PFSK-1 (cell line): ENCODE data around the gene TEX22.

Experiments
- FOXP2 ChIP-seq: optimal IDR thresholded peaks from 2 replicates; pipeline ENCODE3; 2011; ENCODE audit warnings: borderline replicate concordance, control low read depth, inconsistent platforms; ENCODE audit not compliant: insufficient read depth; ENCODE audit errors: extremely low read length, extremely low read depth
- POLR2AphosphoS5 ChIP-seq: IDR thresholded peaks from 2 replicates; pipeline ENCODE4 v1.6.1; 2012; ENCODE audit warnings: low read depth, mild to moderate bottlenecking, control low read depth, low read length, moderate library complexity
- SIN3A ChIP-seq: IDR thresholded peaks from 2 replicates; pipeline ENCODE4 v1.6.1; 2012; ENCODE audit warnings: mild to moderate bottlenecking, low read length, moderate library complexity, borderline replicate concordance; ENCODE audit not compliant: insufficient read depth
- TAF1 ChIP-seq: IDR thresholded peaks from 2 replicates; pipeline ENCODE4 v1.6.1; 2012; ENCODE audit warnings: low read length, control low read depth, borderline replicate concordance; ENCODE audit not compliant: insufficient read depth
- TF ChIP-seq, protein P1 (sequence below), 2 experiments: IDR thresholded peaks; 2 replicates each; pipeline versions ENCODE4 v1.6.1 to v1.8.0; 2011 to 2012; ENCODE audit warnings: low read depth in 2 of 2, low read length in 2 of 2, control low read depth in 1 of 2, inconsistent platforms in 1 of 2, mild to moderate bottlenecking in 1 of 2, moderate library complexity in 1 of 2; ENCODE audit not compliant: insufficient read depth in 1 of 2

TEX22 gene

DNA sequence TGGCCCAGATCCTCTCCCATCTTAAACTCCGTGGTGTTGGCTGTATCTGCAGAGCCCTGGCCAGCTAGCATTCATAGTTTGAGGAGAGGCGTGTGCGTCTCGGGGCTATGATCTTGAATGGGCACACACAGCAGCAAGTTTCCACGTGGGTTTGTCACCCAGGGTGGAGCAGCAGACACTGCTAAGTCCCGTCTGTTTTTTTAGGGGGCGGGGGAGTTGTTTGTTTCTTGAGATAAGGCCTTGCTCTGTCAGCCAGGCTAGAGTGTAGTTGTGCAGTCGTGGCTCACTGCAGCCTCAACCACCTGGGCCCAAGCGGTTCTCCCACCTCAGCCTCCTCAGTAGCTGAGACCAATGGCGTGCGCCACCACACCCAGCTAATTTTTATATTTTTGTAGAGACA is 20.1 kb upstream of the TEX22 start:
- TF ChIP-seq FOXP2, result no peak
- no peak for TF ChIP-seq POLR2AphosphoS5
- TF ChIP-seq TAF1, result no peak
- no peak for TF ChIP-seq SIN3A
- TF ChIP-seq, protein P1, sequence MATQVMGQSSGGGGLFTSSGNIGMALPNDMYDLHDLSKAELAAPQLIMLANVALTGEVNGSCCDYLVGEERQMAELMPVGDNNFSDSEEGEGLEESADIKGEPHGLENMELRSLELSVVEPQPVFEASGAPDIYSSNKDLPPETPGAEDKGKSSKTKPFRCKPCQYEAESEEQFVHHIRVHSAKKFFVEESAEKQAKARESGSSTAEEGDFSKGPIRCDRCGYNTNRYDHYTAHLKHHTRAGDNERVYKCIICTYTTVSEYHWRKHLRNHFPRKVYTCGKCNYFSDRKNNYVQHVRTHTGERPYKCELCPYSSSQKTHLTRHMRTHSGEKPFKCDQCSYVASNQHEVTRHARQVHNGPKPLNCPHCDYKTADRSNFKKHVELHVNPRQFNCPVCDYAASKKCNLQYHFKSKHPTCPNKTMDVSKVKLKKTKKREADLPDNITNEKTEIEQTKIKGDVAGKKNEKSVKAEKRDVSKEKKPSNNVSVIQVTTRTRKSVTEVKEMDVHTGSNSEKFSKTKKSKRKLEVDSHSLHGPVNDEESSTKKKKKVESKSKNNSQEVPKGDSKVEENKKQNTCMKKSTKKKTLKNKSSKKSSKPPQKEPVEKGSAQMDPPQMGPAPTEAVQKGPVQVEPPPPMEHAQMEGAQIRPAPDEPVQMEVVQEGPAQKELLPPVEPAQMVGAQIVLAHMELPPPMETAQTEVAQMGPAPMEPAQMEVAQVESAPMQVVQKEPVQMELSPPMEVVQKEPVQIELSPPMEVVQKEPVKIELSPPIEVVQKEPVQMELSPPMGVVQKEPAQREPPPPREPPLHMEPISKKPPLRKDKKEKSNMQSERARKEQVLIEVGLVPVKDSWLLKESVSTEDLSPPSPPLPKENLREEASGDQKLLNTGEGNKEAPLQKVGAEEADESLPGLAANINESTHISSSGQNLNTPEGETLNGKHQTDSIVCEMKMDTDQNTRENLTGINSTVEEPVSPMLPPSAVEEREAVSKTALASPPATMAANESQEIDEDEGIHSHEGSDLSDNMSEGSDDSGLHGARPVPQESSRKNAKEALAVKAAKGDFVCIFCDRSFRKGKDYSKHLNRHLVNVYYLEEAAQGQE (IDR thresholded peaks at IDR 0.05; ENCODE audit: insufficient read depth in 1 of 2, low read depth in 2 of 2, low read length in 2 of 2), result no peak

- TF ChIP-seq POLR2AphosphoS5 (no peak), FOXP2 (no peak), SIN3A (no peak), TAF1 (no peak)
- TF ChIP-seq, protein P1 (IDR thresholded peaks at IDR 0.05; ENCODE audit: insufficient read depth in 1 of 2, low read depth in 2 of 2, low read length in 2 of 2), result no peak
These were observed 19.3 kb upstream of the TEX22 start for GRCh38 chr14:105378873-105379685.

DNA sequence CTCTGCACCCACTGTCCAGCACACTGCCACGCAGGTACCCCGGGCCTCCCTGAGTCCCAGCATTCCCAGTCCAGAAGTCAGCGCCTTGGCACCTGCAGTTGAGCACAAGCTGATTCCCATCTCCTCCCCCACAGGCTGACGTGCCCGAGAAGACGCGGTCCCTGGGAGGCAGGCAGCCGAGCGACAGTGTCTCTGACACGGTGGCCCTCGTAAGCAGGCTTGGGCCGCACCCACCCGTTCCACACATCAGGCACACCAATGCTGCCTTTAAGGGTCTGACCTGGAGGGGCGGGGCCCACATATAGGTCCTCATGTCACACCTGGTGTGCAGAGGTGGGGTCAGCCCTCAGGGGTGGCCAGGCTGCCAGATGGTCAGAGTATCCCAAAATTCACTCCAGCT is 18.4 kb upstream of the TEX22 start:
- TF ChIP-seq, protein P1 (IDR thresholded peaks at IDR 0.05; ENCODE audit: insufficient read depth in 1 of 2, low read depth in 2 of 2, low read length in 2 of 2), result no peak
- no peak for TF ChIP-seq POLR2AphosphoS5
- no peak for TF ChIP-seq TAF1
- no peak for TF ChIP-seq SIN3A
- TF ChIP-seq FOXP2, result no peak

GRCh38 chr14:105380756-105381155 is 17.6 kb upstream of the TEX22 start:
- no peak for TF ChIP-seq FOXP2
- TF ChIP-seq, protein P1 (IDR thresholded peaks at IDR 0.05; ENCODE audit: insufficient read depth in 1 of 2, low read depth in 2 of 2, low read length in 2 of 2), result no peak
- no peak for TF ChIP-seq POLR2AphosphoS5
- no peak for TF ChIP-seq TAF1
- TF ChIP-seq SIN3A, result no peak
